AG20443 (cell line): ENCODE results near the gene SPG7.
"Not testable (repeated sequence)": the region's sequence is repeated elsewhere in the genome, so short reads cannot be mapped to it uniquely, and the experiment has no call there.

ENCODE experiments used
- DNase-seq: peaks from one replicate; pipeline ENCODE4 v3.0.0; 2012; ENCODE audit warnings: low spot score, mixed read lengths

SPG7 gene

GRCh38 chr16:89564476-89565255, 56.5 kb downstream of the SPG7 start:
- DNase-seq = no peak

DNA sequence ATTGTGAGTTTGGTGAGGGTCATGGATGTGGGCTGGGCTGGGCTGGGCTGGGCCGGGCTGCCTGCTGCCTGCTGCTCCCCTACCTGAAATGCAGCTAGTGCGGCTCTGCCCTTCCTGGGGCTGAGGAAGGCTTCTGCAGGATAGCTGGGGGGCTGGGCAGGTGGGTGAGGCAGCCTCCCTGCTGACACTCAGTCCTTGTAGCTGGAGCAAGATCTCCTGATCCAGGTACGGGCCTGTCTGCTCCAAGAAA, 57.0 kb downstream of the SPG7 start:
- DNase-seq = no peak

DNA sequence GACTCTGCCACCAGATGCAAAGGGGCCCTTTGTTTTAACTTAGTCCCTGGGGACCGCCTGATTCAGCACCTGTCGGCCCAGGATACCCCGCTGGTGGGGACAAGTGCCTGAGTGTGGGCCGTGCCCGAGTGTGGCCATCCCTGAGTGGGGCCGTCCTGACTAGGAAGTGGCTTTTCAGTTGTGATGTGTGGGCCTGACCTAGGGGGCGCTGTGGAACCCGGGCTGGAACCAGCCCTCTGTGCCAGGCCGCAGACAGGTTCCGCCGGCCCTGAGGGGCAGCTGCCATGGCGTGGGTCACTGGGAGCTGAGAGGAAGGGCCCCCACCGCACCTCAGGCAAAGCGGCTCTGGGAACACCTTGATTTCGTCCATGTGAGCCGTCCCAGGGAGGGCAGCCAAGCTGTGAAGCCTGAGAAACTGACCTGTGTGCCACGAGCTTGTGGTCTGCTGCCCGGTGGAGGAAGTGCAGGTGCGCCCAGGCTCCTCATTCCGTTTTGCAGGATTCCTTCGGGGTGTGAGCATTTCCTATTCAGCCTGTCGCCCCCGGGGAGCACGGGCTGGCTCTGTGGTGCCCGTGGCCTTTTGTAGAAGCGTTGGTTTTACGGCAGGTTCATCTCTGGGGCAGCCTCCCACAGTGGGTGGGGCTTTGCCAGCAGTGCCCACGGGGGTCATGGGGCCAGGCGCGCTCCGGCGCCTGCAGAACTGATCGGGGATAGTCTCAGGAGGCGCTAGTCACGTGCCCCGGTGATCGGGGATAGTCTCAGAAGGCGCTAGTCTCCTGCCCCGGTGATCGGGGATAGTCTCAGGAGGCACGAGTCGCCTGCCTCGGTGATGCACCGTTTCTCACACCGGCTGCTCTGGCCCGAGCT, 57.5 kb downstream of the SPG7 start:
- DNase-seq = peak; percentile 60

GRCh38 chr16:89567656-89568594, 59.7 kb downstream of the SPG7 start:
- DNase-seq = no peak

- DNase-seq = no peak
Observed at GRCh38 chr16:89569506-89570341, 61.5 kb downstream of the SPG7 start.

- no peak for DNase-seq
Observed at GRCh38 chr16:89570342-89570923, 62.2 kb downstream of the SPG7 start.

- DNase-seq = not testable (repeated sequence)
Observed at GRCh38 chr16:89570983-89571598, 62.9 kb downstream of the SPG7 start.

DNA sequence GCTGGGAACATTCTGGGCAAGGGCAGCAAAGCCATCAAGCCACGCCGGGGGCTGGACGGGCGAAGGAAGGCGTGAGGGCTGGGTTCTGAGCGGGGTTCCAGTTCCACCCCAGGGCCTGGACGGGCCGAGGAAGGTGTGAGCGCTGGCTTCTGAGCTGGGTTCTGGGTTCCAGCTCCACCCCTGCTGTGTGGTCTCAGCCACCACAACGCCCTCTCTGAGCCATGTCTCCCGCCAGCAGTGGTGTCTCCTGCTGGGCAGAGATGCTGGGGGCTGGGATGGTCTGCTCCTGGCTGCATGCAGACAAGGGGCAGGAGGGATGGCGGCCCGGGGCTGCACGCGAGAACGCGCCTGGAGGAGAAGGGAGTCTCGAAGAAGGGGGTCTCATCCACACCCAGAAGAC, 63.4 kb downstream of the SPG7 start:
- DNase-seq = no peak

- DNase-seq = no peak
Observed at GRCh38 chr16:89572073-89572484, 63.9 kb downstream of the SPG7 start.

GRCh38 chr16:89572485-89573205, 64.4 kb downstream of the SPG7 start:
- DNase-seq = no peak

- DNase-seq = no peak
Observed at GRCh38 chr16:89573826-89574680, 65.8 kb downstream of the SPG7 start.

DNA sequence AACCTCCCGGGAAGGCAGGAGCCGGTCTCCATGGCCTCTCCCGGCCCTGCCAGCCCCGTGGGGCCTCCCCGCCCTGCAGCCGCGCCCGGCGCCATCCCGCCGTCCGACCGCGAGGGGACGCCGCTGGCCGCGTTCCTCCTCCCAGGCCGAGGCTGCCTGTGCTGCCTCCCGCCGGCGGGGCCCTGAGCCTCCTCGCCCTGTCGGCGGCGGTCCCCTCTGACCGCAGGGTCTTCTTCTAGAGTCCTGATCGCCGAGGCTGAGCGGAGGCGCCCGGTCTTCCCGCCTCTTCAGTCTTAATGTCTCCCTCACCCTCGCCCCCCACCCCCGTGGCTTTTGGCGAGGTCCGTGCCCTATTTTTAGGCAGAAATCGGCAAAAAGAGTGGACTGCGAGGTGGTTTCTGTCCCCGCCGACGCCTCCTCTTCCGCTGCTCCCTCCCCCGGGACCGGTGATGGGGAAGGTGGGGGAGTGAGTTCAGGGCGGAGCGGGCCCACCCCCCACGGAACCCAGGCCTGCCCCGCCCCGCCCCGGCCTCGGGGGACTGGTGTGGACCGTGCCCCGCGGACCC, 66.6 kb downstream of the SPG7 start:
- DNase-seq = peak; percentile 96

DNA sequence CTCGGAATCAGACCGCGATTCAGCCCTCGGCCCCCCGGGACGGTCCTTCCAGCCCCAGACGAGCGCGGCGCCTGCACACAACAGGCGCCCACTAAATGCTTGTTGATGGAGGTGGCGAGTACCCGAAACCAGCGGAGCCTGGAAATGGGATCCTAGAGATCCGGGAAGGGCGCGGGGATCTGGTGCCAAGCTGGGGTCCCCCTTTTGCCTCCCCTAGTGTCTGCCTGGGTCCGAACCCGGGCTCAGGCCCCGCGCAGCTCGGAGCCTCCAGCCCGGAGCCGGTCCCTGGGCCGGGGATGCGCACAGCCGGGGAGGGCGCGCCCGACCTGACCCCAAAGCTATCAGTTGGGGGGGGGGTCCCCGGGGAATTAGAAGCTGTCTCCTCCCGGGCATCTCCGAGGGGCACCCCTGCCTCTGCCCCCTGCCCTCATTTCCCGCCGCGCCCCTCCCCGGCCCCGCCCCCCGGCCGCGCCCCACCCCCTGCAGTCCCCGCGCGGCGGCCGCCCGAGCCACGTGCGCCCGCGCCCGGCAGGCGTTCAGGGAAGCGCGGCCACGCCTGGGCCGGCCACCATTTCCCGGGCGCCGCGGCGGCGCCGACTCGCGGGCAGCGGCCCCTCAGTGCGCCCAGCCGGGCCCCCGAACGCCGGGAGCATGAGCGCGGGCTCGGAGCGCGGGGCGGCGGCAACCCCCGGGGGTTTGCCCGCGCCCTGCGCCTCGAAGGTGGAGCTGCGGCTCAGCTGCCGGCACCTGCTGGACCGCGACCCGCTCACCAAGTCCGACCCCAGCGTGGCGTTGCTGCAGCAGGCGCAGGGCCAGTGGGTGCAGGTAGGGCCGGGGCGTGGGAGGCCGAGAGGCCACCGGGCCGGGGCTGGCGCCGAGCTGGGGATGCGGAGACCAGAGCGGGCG, 67.3 kb downstream of the SPG7 start, which contains the start of gene CPNE7:
CPNE7 (plus strand) TSS at position 512 of the 906 bp plus-strand sequence; CDS start at position 652, 140 bp downstream.
- DNase-seq = peak; percentile 52

DNA sequence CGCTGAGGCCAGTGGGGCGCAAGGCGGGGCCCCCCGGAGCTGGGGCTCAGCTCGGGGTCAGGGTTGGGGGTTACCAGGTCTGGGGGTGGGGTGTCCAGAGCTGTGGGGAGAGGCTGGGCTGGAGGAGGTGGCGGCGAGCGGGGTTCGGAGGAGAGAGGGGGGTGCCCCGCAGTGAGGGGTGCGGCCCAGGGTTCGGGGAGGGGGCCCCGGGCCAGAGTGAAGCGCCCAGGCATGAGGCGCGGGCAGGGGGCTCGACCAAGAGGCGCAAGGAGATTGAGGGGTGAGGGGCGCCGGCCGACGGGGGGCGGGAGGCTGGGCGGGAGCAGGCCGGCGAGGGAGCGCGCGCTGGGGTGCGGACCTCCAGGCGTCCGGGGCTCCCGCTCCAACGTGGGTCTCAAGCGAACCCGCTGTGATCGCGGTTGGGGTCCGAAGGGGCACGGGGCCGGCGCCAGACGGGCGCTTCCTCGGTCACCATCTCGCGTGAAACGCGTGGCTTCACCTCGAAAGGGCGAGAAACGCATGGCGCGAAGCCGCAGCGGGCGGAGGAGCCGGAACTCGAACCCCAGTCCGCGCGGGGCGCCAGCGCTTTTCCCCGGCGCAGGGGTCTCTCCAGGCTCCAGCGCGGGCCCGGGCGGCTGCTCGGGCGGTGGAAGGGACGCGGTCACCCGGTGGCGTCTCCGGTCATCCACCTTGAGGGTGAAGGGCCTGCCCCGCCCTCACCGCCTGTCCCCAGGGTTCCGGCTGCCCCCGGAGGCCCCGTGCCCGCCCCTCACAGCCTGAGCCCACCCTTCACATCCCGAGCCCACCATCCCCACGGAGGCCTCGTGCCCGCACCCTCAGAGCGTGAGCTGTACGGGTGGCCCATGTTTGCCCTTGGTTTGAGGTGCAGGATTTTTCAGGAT, 68.2 kb downstream of the SPG7 start:
- no peak for DNase-seq

DNA sequence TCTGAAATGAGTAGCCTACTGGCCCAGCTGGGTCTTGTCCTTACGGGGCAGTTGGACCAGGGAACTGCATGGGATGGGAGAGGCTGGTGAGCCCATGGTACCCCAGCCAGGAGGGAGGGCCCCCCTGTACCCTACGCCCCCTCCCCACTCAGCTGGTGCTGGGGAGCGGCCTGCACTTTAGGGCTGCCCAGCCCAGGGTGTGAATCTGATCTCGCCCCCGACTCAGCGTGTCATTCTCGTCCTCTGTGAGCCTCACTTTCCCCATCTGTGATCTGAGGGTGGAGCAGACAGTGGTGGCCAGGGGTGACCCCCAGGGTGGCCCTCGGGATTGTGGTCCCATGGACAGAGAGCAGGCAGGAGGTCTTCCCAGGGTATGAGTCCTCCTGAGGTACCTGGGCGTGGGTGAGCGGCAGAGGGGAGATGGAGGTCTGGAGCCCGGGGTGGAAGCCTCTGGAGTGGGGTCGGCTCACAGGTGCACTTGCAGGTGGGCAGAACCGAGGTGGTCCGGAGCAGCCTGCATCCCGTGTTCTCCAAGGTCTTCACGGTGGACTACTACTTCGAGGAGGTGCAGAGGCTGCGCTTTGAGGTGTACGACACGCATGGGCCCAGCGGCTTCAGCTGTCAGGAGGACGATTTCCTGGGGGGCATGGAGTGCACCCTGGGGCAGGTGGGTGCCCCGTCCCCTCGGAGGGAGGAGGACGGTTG, 69.0 kb downstream of the SPG7 start:
- no peak for DNase-seq

DNA sequence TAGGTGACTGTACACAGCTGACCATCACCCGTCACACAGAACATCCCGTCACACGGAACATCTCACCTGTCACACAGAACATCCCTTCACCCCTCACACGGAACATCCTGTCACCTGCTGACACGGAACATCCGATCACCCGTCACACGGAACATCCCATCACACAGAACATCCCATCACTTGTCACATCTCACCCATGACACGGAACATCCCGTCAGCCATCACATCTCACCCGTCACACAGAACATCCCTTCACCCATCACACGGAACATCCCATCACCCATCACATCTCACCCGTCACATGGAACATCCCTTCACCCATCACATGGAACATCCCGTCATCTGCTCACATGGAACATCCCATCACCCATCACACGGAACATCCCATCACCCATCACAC, 71.1 kb downstream of the SPG7 start:
- no peak for DNase-seq
